Airway epithelial cell (primary cell): ENCODE data around the gene FBXO47. TPM values are rescaled to one million over a fixed set of nuclear protein-coding genes. Genes with fewer than 3 reads are reported as not detected.

ENCODE experiments used
- total RNA-seq: library from RNA; depleted of rRNA; stranded (reverse); fragments of >200 nt; gene quantifications from 2 replicates; pipeline ENCODE4 v1.2.3, GENCODE V29; 2015

FBXO47 gene
- total RNA-seq, result not detected in 2 replicates

GRCh38 chr17:38967290-38967738 lies at the start of gene FBXO47:
TSS of gene FBXO47 (minus strand) at chr17:38967403. CDS start at chr17:38963025, 4,378 bp downstream.

GRCh38 chr17:38925263-38925995 lies 41.8 kb downstream of the FBXO47 start, which contains the start of gene LASP1NB:
TSS of gene LASP1NB (plus strand) at chr17:38925614.

Other genes starting within 250 kb of the FBXO47 start
- 7.5 and 11.2 TPM in 2 replicates for gene CISD3, start 237.1 kb downstream of the FBXO47 start, total RNA-seq
- 4.5 and 6.3 TPM in 2 replicates for gene PCGF2, start 219.1 kb downstream of the FBXO47 start, total RNA-seq
- gene PSMB3, start 214.7 kb downstream of the FBXO47 start, total RNA-seq, result 299 and 314 TPM in 2 replicates
- 25.2 and 31.9 TPM in 2 replicates for gene PIP4K2B, start 167.8 kb downstream of the FBXO47 start, total RNA-seq
- gene CWC25, start 142.1 kb downstream of the FBXO47 start, total RNA-seq, result 8.5 and 11.4 TPM in 2 replicates
- 1,511 and 1,520 TPM in 2 replicates for gene RPL23, start 113.7 kb downstream of the FBXO47 start, total RNA-seq
- 131 and 183 TPM in 2 replicates for gene LASP1, start 97.3 kb downstream of the FBXO47 start, total RNA-seq
- gene PLXDC1, start 184.2 kb upstream of the FBXO47 start, total RNA-seq, result 0.21 TPM in 1 of 2 replicates, not detected in the other
- not detected in 2 replicates for gene ARL5C, start 198.8 kb upstream of the FBXO47 start, total RNA-seq
- gene CACNB1, start 230.3 kb upstream of the FBXO47 start, total RNA-seq, result 3.5 and 5.6 TPM in 2 replicates
- gene RPL19, start 232.9 kb upstream of the FBXO47 start, total RNA-seq, result 2,414 and 2,503 TPM in 2 replicates